HepG2 (cell line): Measurements from ENCODE around the gene RFX2. TPM values are rescaled to one million over a fixed set of nuclear protein-coding genes. Genes with fewer than 3 reads are reported as not detected.

ENCODE experiments used
- ATF7 ChIP-seq, 2 experiments: fragments of 450-650 bp in 1 of 2; sonication (generic) in 1 of 2; formaldehyde crosslinking in 1 of 2; IDR thresholded peaks; 2 replicates each; pipeline versions ENCODE4 v1.4.0 to v1.6.1; 2016 to 2020; ENCODE audit warnings: antibody characterized with exemption in 1 of 2, mild to moderate bottlenecking in 1 of 2, missing genetic modification reagents in 1 of 2
- CEBPZ ChIP-seq: IDR thresholded peaks from 2 replicates; pipeline ENCODE4 v1.6.1; 2012; ENCODE audit warnings: low read length, improper control_type of control experiment
- FOSL2 ChIP-seq: sonication (generic); formaldehyde crosslinking; IDR thresholded peaks from 2 replicates; pipeline ENCODE4 v1.4.0; 2020; ENCODE audit warnings: missing genetic modification reagents
- HMGA1 ChIP-seq: sonication (generic); formaldehyde crosslinking; conservative IDR thresholded peaks from 2 replicates; pipeline ENCODE4 v1.4.0; 2020; ENCODE audit warnings: missing genetic modification reagents
- HMGXB4 ChIP-seq, 2 experiments: sonication (generic) in 1 of 2; formaldehyde crosslinking in 1 of 2; IDR thresholded peaks; 2 replicates each; pipeline versions ENCODE4 v1.4.0 to v1.6.1; 2018 to 2020; ENCODE audit warnings: missing genetic modification reagents in 2 of 2, borderline replicate concordance in 1 of 2, low read depth in 1 of 2, mild to moderate bottlenecking in 1 of 2, missing biosample characterization in 1 of 2
- HNRNPH1 ChIP-seq: fragments of 200-400 bp; formaldehyde crosslinking; optimal IDR thresholded peaks from 2 replicates; pipeline ENCODE3; 2017; ENCODE audit warnings: mild to moderate bottlenecking, low read depth, low read length
- KLF11 ChIP-seq: IDR thresholded peaks from 2 replicates; pipeline ENCODE4 v1.6.1; 2016; ENCODE audit warnings: missing compliant biosample characterization
- NFE2L2 ChIP-seq: fragments of 150-350 bp; IDR thresholded peaks from 2 replicates; pipeline ENCODE4 v1.6.1; 2014; ENCODE audit warnings: low read length
- NR2F6 ChIP-seq, 2 experiments: IDR thresholded peaks; 2 replicates each; pipeline ENCODE4 v1.6.1; 2016; ENCODE audit warnings: antibody characterized with exemption in 1 of 2, mild to moderate bottlenecking in 1 of 2
- PTBP1 ChIP-seq: fragments of 200-400 bp; formaldehyde crosslinking; IDR thresholded peaks from 2 replicates; pipeline ENCODE4 v1.6.1; 2018; ENCODE audit warnings: low read length, low read depth; ENCODE audit not compliant: poor library complexity, severe bottlenecking
- SIN3A ChIP-seq: IDR thresholded peaks from 2 replicates; pipeline ENCODE4 v1.6.1; 2011; ENCODE audit warnings: low read depth, mild to moderate bottlenecking, control low read depth, low read length, borderline replicate concordance
- ZNF678 ChIP-seq: sonication (generic); formaldehyde crosslinking; IDR thresholded peaks from 2 replicates; pipeline ENCODE4 v1.4.0; 2020; ENCODE audit warnings: mild to moderate bottlenecking, missing genetic modification reagents
- ZNF788 ChIP-seq: sonication (generic); formaldehyde crosslinking; IDR thresholded peaks from 2 replicates; pipeline ENCODE4 v1.5.0; 2020; ENCODE audit warnings: mild to moderate bottlenecking, missing genetic modification reagents, borderline replicate concordance
- polyA plus RNA-seq, 8 experiments: library from polyadenylated mRNA; depleted of rRNA in 3 of 8; stranded (reverse) in 7 of 8; unstranded in 1 of 8; fragments of >200 nt; fragmentation: Illumina TruSeq in 4 of 8; extraction: Trizol in 4 of 8; gene quantifications; 2 replicates each; pipeline versions ENCODE4 v1.2.1 to v1.2.3, GENCODE V29; 2011 to 2016; ENCODE audit warnings: low read depth in 4 of 8, missing spikeins in 1 of 8, mixed read lengths in 1 of 8; ENCODE audit not compliant: insufficient read depth in 1 of 8
- total RNA-seq, 5 experiments: library from RNA; depleted of rRNA; stranded (reverse); fragments of >200 nt; fragmentation: Illumina TruSeq; extraction: Trizol; gene quantifications; 2 replicates each; pipeline ENCODE4 v1.2.3, GENCODE V29; 2016; ENCODE audit warnings: low read depth in 1 of 5
- TF ChIP-seq, protein P1 (sequence below): sonication (generic); formaldehyde crosslinking; IDR thresholded peaks from 2 replicates; pipeline ENCODE4 v1.4.0; 2020; ENCODE audit warnings: mild to moderate bottlenecking, missing genetic modification reagents, borderline replicate concordance
- TF ChIP-seq, protein P2 (sequence below): IDR thresholded peaks from 2 replicates; pipeline ENCODE4 v1.6.1; 2016
- TF ChIP-seq, protein P3 (sequence below): IDR thresholded peaks from 2 replicates; pipeline ENCODE4 v1.6.1; 2016; ENCODE audit warnings: low read depth, borderline replicate concordance

Gene RFX2
- total and polyA plus RNA-seq, 2 of the 13 experiments (the other 11 are each of a cell fraction or from before 2014, with no cell fraction given) = 2.8 to 3.3 TPM

DNA sequence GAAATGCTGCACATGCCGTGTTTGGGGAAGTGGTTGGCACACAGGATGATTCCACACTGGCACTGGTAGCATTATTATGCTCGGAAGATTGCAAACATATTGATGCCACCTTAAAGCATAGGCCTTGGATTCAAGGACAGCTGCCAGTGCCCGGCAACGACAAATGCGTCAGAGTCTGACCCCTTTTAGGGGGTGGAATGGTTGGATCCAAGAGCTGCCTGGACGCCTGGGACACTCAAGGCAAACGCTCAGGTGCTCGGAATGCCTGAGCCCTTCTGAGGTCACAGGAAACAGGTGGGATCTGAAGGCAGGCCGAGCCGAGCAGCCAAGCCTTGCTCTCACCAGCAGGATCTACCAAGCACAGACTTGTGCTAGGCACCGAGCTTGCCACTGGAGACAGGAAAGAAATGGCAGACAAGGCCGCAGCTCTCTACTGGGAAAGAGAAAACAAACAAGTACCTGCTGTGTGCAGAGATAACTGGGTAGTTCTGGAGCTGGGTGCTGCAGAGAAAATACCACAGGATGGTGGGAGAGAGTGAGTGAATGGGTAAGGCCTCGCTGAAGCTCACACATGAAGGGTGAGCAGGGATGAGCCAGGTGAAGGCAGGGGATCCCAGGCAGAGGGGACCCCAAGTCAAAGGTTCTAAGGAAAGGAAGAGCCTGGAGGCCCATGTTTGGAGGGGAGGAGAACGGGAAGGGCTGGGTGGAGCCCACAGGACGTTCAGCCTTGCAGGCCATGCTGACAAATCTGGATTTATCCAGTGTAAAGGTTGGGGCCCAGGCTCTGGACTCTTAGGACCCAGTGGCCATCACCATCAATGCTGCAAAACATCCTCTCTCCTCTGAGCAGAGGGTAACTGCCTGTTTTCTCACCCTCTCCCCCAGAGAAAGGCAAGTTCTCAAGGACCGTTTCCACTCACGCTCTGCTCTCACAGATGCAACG, 141.6 kb downstream of the RFX2 start (continued):
- TF ChIP-seq, protein P1, sequence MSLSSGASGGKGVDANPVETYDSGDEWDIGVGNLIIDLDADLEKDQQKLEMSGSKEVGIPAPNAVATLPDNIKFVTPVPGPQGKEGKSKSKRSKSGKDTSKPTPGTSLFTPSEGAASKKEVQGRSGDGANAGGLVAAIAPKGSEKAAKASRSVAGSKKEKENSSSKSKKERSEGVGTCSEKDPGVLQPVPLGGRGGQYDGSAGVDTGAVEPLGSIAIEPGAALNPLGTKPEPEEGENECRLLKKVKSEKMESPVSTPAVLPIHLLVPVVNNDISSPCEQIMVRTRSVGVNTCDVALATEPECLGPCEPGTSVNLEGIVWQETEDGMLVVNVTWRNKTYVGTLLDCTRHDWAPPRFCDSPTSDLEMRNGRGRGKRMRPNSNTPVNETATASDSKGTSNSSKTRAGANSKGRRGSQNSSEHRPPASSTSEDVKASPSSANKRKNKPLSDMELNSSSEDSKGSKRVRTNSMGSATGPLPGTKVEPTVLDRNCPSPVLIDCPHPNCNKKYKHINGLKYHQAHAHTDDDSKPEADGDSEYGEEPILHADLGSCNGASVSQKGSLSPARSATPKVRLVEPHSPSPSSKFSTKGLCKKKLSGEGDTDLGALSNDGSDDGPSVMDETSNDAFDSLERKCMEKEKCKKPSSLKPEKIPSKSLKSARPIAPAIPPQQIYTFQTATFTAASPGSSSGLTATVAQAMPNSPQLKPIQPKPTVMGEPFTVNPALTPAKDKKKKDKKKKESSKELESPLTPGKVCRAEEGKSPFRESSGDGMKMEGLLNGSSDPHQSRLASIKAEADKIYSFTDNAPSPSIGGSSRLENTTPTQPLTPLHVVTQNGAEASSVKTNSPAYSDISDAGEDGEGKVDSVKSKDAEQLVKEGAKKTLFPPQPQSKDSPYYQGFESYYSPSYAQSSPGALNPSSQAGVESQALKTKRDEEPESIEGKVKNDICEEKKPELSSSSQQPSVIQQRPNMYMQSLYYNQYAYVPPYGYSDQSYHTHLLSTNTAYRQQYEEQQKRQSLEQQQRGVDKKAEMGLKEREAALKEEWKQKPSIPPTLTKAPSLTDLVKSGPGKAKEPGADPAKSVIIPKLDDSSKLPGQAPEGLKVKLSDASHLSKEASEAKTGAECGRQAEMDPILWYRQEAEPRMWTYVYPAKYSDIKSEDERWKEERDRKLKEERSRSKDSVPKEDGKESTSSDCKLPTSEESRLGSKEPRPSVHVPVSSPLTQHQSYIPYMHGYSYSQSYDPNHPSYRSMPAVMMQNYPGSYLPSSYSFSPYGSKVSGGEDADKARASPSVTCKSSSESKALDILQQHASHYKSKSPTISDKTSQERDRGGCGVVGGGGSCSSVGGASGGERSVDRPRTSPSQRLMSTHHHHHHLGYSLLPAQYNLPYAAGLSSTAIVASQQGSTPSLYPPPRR (CRISPR knock-in tag) = no peak
- TF ChIP-seq ZNF788 (CRISPR knock-in tag) (peak; percentile 33; the same call in 1 of the 2 replicates), SIN3A (peak; percentile 7; the same call in 1 of the 2 replicates), PTBP1 (no peak), NFE2L2 (no peak), HNRNPH1 (no peak), ATF7 (IDR thresholded peaks at IDR 0.05) (no peak), ATF7 (CRISPR knock-in tag; IDR thresholded peaks at IDR 0.05) (peak; percentile 51; the same call in 1 of the 2 replicates), HMGA1 (CRISPR knock-in tag) (no peak), NR2F6 (IDR thresholded peaks at IDR 0.05) (no peak), NR2F6 (CRISPR knock-in tag; IDR thresholded peaks at IDR 0.05) (no peak), FOSL2 (CRISPR knock-in tag) (no peak), KLF11 (no peak), CEBPZ (no peak), ZNF678 (CRISPR knock-in tag) (0 out of 2 replicates have a peak, but pooled peaks have one; percentile 49), HMGXB4 (CRISPR knock-in tag; IDR thresholded peaks at IDR 0.05; ENCODE audit: borderline replicate concordance in 1 of 2, low read depth in 1 of 2) (peak in 1 of 2 experiments; percentile 30; a peak in 1 of 4 replicates)
- TF ChIP-seq, protein P2, sequence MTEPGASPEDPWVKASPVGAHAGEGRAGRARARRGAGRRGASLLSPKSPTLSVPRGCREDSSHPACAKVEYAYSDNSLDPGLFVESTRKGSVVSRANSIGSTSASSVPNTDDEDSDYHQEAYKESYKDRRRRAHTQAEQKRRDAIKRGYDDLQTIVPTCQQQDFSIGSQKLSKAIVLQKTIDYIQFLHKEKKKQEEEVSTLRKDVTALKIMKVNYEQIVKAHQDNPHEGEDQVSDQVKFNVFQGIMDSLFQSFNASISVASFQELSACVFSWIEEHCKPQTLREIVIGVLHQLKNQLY = no peak
- TF ChIP-seq, protein P3, sequence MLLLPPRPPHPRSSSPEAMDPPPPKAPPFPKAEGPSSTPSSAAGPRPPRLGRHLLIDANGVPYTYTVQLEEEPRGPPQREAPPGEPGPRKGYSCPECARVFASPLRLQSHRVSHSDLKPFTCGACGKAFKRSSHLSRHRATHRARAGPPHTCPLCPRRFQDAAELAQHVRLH (CRISPR knock-in tag) = no peak
